Erythroblast (primary cell): ENCODE measurements around the gene PIGQ.

Experiments used
- GATA1 ChIP-seq: IDR thresholded peaks from 2 replicates; pipeline ENCODE4 v1.6.1; 2011; ENCODE audit warnings: low read depth, mild to moderate bottlenecking, control low read depth, low read length, moderate library complexity
- POLR2A ChIP-seq: IDR thresholded peaks from 2 replicates; pipeline ENCODE4 v1.6.1; 2011; ENCODE audit warnings: mild to moderate bottlenecking, low read length

GRCh38 chr16:535446-536405, 34.0 kb upstream of the PIGQ start:
- TF ChIP-seq POLR2A, result no peak
- TF ChIP-seq GATA1, result no peak
